ENCODE measurements around the gene KCNK2. TPM values are rescaled to one million over a fixed set of nuclear protein-coding genes. Genes with fewer than 3 reads are reported as not detected.

Gene KCNK2
- total and polyA plus RNA-seq, 5 donors from 2014 or later, result not detected

GRCh38 chr1:215262106-215262505 is 179.6 kb downstream of the KCNK2 start:
- DNase-seq (no peak), ATAC-seq (ENCODE audit: low read depth in 2 of 2) (no peak)
- Mint-ChIP-seq H3K27me3 (peaks cover 4% of the 10 kb centered on the region), H3K9me3 (peaks cover 0 to 10% (median 5%) of the 10 kb centered on the region in 7 donors), H3K4me1 (no peaks in the 10 kb centered on the region), H3K27ac (no peak overlapping the region), H3K36me3 (no peaks in the 10 kb centered on the region), H3K4me3 (no peak overlapping the region)
- H3K36me3 ChIP-seq (ENCODE audit: control insufficient read depth, insufficient read depth, low read length), result no peaks in the 10 kb centered on the region
- no peaks in the 10 kb centered on the region for H3K4me1 ChIP-seq (ENCODE audit: control insufficient read depth, insufficient read depth, low read length, poor library complexity, severe bottlenecking)
- H3K9me3 ChIP-seq (ENCODE audit: control insufficient read depth in 2 of 2, low read length in 2 of 2), result no peaks in the 10 kb centered on the region
- no peak overlapping the region for H3K4me3 ChIP-seq (ENCODE audit: low read depth, low read length)
- H3K27me3 ChIP-seq (ENCODE audit: control insufficient read depth, insufficient read depth, low read length), result no peaks in the 10 kb centered on the region
- H3K27ac ChIP-seq (ENCODE audit: insufficient read depth, low read length, poor library complexity, severe bottlenecking), result no peak overlapping the region

- no peak for DNase-seq
- no peaks in the 10 kb centered on the region for H3K9me3 ChIP-seq (ENCODE audit: control insufficient read depth in 2 of 2, low read length in 2 of 2)
- H3K36me3 ChIP-seq (ENCODE audit: control insufficient read depth, insufficient read depth, low read length), result no peaks in the 10 kb centered on the region
- H3K27ac ChIP-seq (ENCODE audit: insufficient read depth, low read length, poor library complexity, severe bottlenecking), result no peak overlapping the region
- Mint-ChIP-seq H3K4me1 (no peaks in the 10 kb centered on the region), H3K27me3 (peaks cover 4% of the 10 kb centered on the region), H3K27ac (no peak overlapping the region), H3K36me3 (no peaks in the 10 kb centered on the region), H3K4me3 (no peak overlapping the region), H3K9me3 (peaks cover 0 to 10% (median 4%) of the 10 kb centered on the region in 7 donors)
- H3K4me3 ChIP-seq (ENCODE audit: low read depth, low read length), result no peak overlapping the region
- H3K4me1 ChIP-seq (ENCODE audit: control insufficient read depth, insufficient read depth, low read length, poor library complexity, severe bottlenecking), result no peaks in the 10 kb centered on the region
- ATAC-seq (ENCODE audit: low read depth in 2 of 2), result no peak
- H3K27me3 ChIP-seq (ENCODE audit: control insufficient read depth, insufficient read depth, low read length), result no peaks in the 10 kb centered on the region
These were observed 181.1 kb downstream of the KCNK2 start for GRCh38 chr1:215263636-215264035.

- Histone ChIP-seq H3K27me3 (ENCODE audit: control insufficient read depth, insufficient read depth, low read length) (no peaks in the 10 kb centered on the region), H3K4me1 (ENCODE audit: control insufficient read depth, insufficient read depth, low read length, poor library complexity, severe bottlenecking) (no peaks in the 10 kb centered on the region), H3K4me3 (ENCODE audit: low read depth, low read length) (no peak overlapping the region), H3K36me3 (ENCODE audit: control insufficient read depth, insufficient read depth, low read length) (no peaks in the 10 kb centered on the region), H3K9me3 (ENCODE audit: control insufficient read depth in 2 of 2, low read length in 2 of 2) (no peaks in the 10 kb centered on the region), H3K27ac (ENCODE audit: insufficient read depth, low read length, poor library complexity, severe bottlenecking) (no peak overlapping the region)
- Mint-ChIP-seq H3K9me3 (peaks cover 0 to 10% (median 4%) of the 10 kb centered on the region in 7 donors), H3K27me3 (peaks cover 3% of the 10 kb centered on the region), H3K4me3 (no peak overlapping the region), H3K36me3 (no peaks in the 10 kb centered on the region), H3K4me1 (no peaks in the 10 kb centered on the region), H3K27ac (no peak overlapping the region)
- DNase-seq (no peak), ATAC-seq (ENCODE audit: low read depth in 2 of 2) (no peak)
These were observed 182.1 kb downstream of the KCNK2 start for GRCh38 chr1:215264649-215265048.

GRCh38 chr1:215267495-215267894 is 185.0 kb downstream of the KCNK2 start:
- Mint-ChIP-seq H3K4me1 (no peaks in the 10 kb centered on the region), H3K9me3 (peaks cover 0 to 11% (median 9%) of the 10 kb centered on the region in 7 donors), H3K27me3 (no peaks in the 10 kb centered on the region), H3K4me3 (no peak overlapping the region), H3K36me3 (no peaks in the 10 kb centered on the region), H3K27ac (no peak overlapping the region)
- no peaks in the 10 kb centered on the region for H3K4me1 ChIP-seq (ENCODE audit: control insufficient read depth, insufficient read depth, low read length, poor library complexity, severe bottlenecking)
- no peak overlapping the region for H3K4me3 ChIP-seq (ENCODE audit: low read depth, low read length)
- ATAC-seq (ENCODE audit: low read depth in 2 of 2) (no peak), DNase-seq (no peak)
- H3K9me3 ChIP-seq (ENCODE audit: control insufficient read depth in 2 of 2, low read length in 2 of 2), result no peaks in the 10 kb centered on the region
- H3K27ac ChIP-seq (ENCODE audit: insufficient read depth, low read length, poor library complexity, severe bottlenecking), result no peak overlapping the region
- no peaks in the 10 kb centered on the region for H3K27me3 ChIP-seq (ENCODE audit: control insufficient read depth, insufficient read depth, low read length)
- H3K36me3 ChIP-seq (ENCODE audit: control insufficient read depth, insufficient read depth, low read length), result no peaks in the 10 kb centered on the region

GRCh38 chr1:215269955-215270354 is 187.4 kb downstream of the KCNK2 start:
- Mint-ChIP-seq H3K27me3 (no peaks in the 10 kb centered on the region), H3K36me3 (no peaks in the 10 kb centered on the region), H3K9me3 (peaks cover 1 to 12% (median 7%) of the 10 kb centered on the region in 7 donors), H3K27ac (no peak overlapping the region), H3K4me3 (no peak overlapping the region), H3K4me1 (no peaks in the 10 kb centered on the region)
- DNase-seq (no peak), ATAC-seq (ENCODE audit: low read depth in 2 of 2) (no peak)
- no peak overlapping the region for H3K4me3 ChIP-seq (ENCODE audit: low read depth, low read length)
- no peaks in the 10 kb centered on the region for H3K9me3 ChIP-seq (ENCODE audit: control insufficient read depth in 2 of 2, low read length in 2 of 2)
- H3K4me1 ChIP-seq (ENCODE audit: control insufficient read depth, insufficient read depth, low read length, poor library complexity, severe bottlenecking), result no peaks in the 10 kb centered on the region
- no peaks in the 10 kb centered on the region for H3K27me3 ChIP-seq (ENCODE audit: control insufficient read depth, insufficient read depth, low read length)
- no peaks in the 10 kb centered on the region for H3K36me3 ChIP-seq (ENCODE audit: control insufficient read depth, insufficient read depth, low read length)
- H3K27ac ChIP-seq (ENCODE audit: insufficient read depth, low read length, poor library complexity, severe bottlenecking), result no peak overlapping the region

- ATAC-seq (ENCODE audit: low read depth in 2 of 2) (no peak), DNase-seq (no peak)
- Histone ChIP-seq H3K27me3 (ENCODE audit: control insufficient read depth, insufficient read depth, low read length) (no peaks in the 10 kb centered on the region), H3K4me1 (ENCODE audit: control insufficient read depth, insufficient read depth, low read length, poor library complexity, severe bottlenecking) (no peaks in the 10 kb centered on the region), H3K4me3 (ENCODE audit: low read depth, low read length) (no peak overlapping the region), H3K9me3 (ENCODE audit: control insufficient read depth in 2 of 2, low read length in 2 of 2) (no peaks in the 10 kb centered on the region), H3K27ac (ENCODE audit: insufficient read depth, low read length, poor library complexity, severe bottlenecking) (no peak overlapping the region), H3K36me3 (ENCODE audit: control insufficient read depth, insufficient read depth, low read length) (no peaks in the 10 kb centered on the region)
- H3K9me3 Mint-ChIP-seq, result peaks cover 0 to 17% (median 7%) of the 10 kb centered on the region in 7 donors
- no peak overlapping the region for H3K4me3 Mint-ChIP-seq
- H3K27ac Mint-ChIP-seq, result no peak overlapping the region
- H3K36me3 Mint-ChIP-seq, result no peaks in the 10 kb centered on the region
- H3K27me3 Mint-ChIP-seq, result no peaks in the 10 kb centered on the region
- no peaks in the 10 kb centered on the region for H3K4me1 Mint-ChIP-seq
These were observed 191.4 kb downstream of the KCNK2 start for GRCh38 chr1:215273838-215274516.

GRCh38 chr1:215276582-215276981 is 194.0 kb downstream of the KCNK2 start:
- H3K4me1 Mint-ChIP-seq, result no peaks in the 10 kb centered on the region
- no peaks in the 10 kb centered on the region for H3K27me3 ChIP-seq (ENCODE audit: control insufficient read depth, insufficient read depth, low read length)
- no peaks in the 10 kb centered on the region for H3K36me3 Mint-ChIP-seq
- no peak overlapping the region for H3K4me3 Mint-ChIP-seq
- no peak overlapping the region for H3K4me3 ChIP-seq (ENCODE audit: low read depth, low read length)
- no peaks in the 10 kb centered on the region for H3K4me1 ChIP-seq (ENCODE audit: control insufficient read depth, insufficient read depth, low read length, poor library complexity, severe bottlenecking)
- H3K27ac ChIP-seq (ENCODE audit: insufficient read depth, low read length, poor library complexity, severe bottlenecking), result no peak overlapping the region
- H3K27me3 Mint-ChIP-seq, result no peaks in the 10 kb centered on the region
- peaks cover 0 to 13% (median under 1%) of the 10 kb centered on the region in 7 donors for H3K9me3 Mint-ChIP-seq
- no peaks in the 10 kb centered on the region for H3K36me3 ChIP-seq (ENCODE audit: control insufficient read depth, insufficient read depth, low read length)
- ATAC-seq (ENCODE audit: low read depth in 2 of 2) (no peak), DNase-seq (no peak)
- no peaks in the 10 kb centered on the region for H3K9me3 ChIP-seq (ENCODE audit: control insufficient read depth in 2 of 2, low read length in 2 of 2)
- no peak overlapping the region for H3K27ac Mint-ChIP-seq

GRCh38 chr1:215277532-215277931 is 195.0 kb downstream of the KCNK2 start:
- H3K9me3 ChIP-seq (ENCODE audit: control insufficient read depth in 2 of 2, low read length in 2 of 2), result no peaks in the 10 kb centered on the region
- no peaks in the 10 kb centered on the region for H3K4me1 Mint-ChIP-seq
- H3K4me1 ChIP-seq (ENCODE audit: control insufficient read depth, insufficient read depth, low read length, poor library complexity, severe bottlenecking), result no peaks in the 10 kb centered on the region
- H3K36me3 Mint-ChIP-seq, result no peaks in the 10 kb centered on the region
- DNase-seq, result no peak
- H3K4me3 Mint-ChIP-seq, result no peak overlapping the region
- H3K27me3 ChIP-seq (ENCODE audit: control insufficient read depth, insufficient read depth, low read length), result no peaks in the 10 kb centered on the region
- peaks cover 0 to 13% (median 0%) of the 10 kb centered on the region in 7 donors for H3K9me3 Mint-ChIP-seq
- no peak for ATAC-seq (ENCODE audit: low read depth in 2 of 2)
- no peak overlapping the region for H3K27ac Mint-ChIP-seq
- H3K36me3 ChIP-seq (ENCODE audit: control insufficient read depth, insufficient read depth, low read length), result no peaks in the 10 kb centered on the region
- no peak overlapping the region for H3K27ac ChIP-seq (ENCODE audit: insufficient read depth, low read length, poor library complexity, severe bottlenecking)
- no peak overlapping the region for H3K4me3 ChIP-seq (ENCODE audit: low read depth, low read length)
- no peaks in the 10 kb centered on the region for H3K27me3 Mint-ChIP-seq
